Tibial nerve (tissue), 4 donors: ENCODE data around the gene ZPLD1. TPM values are rescaled to one million over a fixed set of nuclear protein-coding genes. Genes with fewer than 3 reads are reported as not detected.

Experiments
- DNase-seq, 2 donors: peaks; one replicate each; pipeline ENCODE4 v3.0.0-alpha.2; 2019; ENCODE audit warnings: low spot score in 2 of 2
- H3K27ac ChIP-seq, 4 donors: fragments of 200-600 bp; sonication (generic) in 3 of 4; one replicate each; pipeline ENCODE4 v1.5.1; 2017 to 2019; ENCODE audit warnings: mild to moderate bottlenecking in 1 of 4
- H3K27me3 ChIP-seq, 2 donors: fragments of 200-600 bp; sonication (generic) in 1 of 2; one replicate each; pipeline versions ENCODE4 v1.5.1 to v1.6.0; 2017 to 2019
- H3K36me3 ChIP-seq, 3 donors: fragments of 200-600 bp; sonication (generic); one replicate each; pipeline ENCODE4 v1.5.1; 2018 to 2019
- H3K4me1 ChIP-seq, 4 donors: fragments of 200-600 bp; sonication (generic) in 3 of 4; one replicate each; pipeline ENCODE4 v1.5.1; 2017 to 2019
- H3K4me3 ChIP-seq, 4 donors: fragments of 200-600 bp; sonication (generic) in 3 of 4; one replicate each; pipeline ENCODE4 v1.5.1; 2017 to 2019; ENCODE audit warnings: mild to moderate bottlenecking in 1 of 4, moderate library complexity in 1 of 4
- H3K9me3 ChIP-seq, 4 donors: fragments of 200-600 bp; sonication (generic) in 3 of 4; one replicate each; pipeline ENCODE4 v1.5.1; 2017 to 2019
- CTCF ChIP-seq, 5 experiments: fragments of 200-600 bp in 3 of 5; fragments of 450-650 bp in 2 of 5; sonication (generic) in 3 of 5; IDR thresholded peaks; one replicate each; pipeline ENCODE4 v1.5.1; 2016 to 2019; ENCODE audit warnings: antibody characterized with exemption in 5 of 5, mild to moderate bottlenecking in 3 of 5, moderate library complexity in 2 of 5
- EP300 ChIP-seq, 2 donors: sonication (generic); formaldehyde crosslinking; IDR thresholded peaks; one replicate each; pipeline ENCODE4 v1.6.1; 2017; ENCODE audit warnings: antibody characterized with exemption in 2 of 2, mild to moderate bottlenecking in 1 of 2
- POLR2A ChIP-seq, 2 donors: fragments of 450-650 bp; IDR thresholded peaks; one replicate each; pipeline ENCODE4 v1.6.1; 2017; ENCODE audit warnings: antibody characterized with exemption in 2 of 2, mild to moderate bottlenecking in 2 of 2, moderate library complexity in 2 of 2
- WGBS, 2 donors: methylation state at CpG; one replicate each; pipeline ENCODE4 v1.1.5; 2018; 5-methylcytosine and 5-hydroxymethylcytosine counted together
- total RNA-seq, 4 donors: library from RNA; depleted of rRNA; stranded (reverse); fragments of >200 nt; gene quantifications; one replicate each; pipeline ENCODE4 v1.1.0, GENCODE V29; 2016

Gene ZPLD1
- total RNA-seq, 4 donors from 2014 or later, result not detected

GRCh38 chr3:102449341-102449740 is 14.5 kb downstream of the ZPLD1 start:
- no peak for DNase-seq
- WGBS, 2 donors, result 72% methylated on average over 3 of the region's 3 CpGs
- Histone ChIP-seq H3K9me3 (no peaks in the 10 kb centered on the region), H3K27ac (no peak overlapping the region), H3K4me3 (no peak overlapping the region), H3K36me3 (no peaks in the 10 kb centered on the region), H3K27me3 (no peaks in the 10 kb centered on the region), H3K4me1 (no peaks in the 10 kb centered on the region)
- no peak for TF ChIP-seq CTCF (IDR thresholded peaks at IDR 0.05)
- no peak for TF ChIP-seq EP300 (IDR thresholded peaks at IDR 0.05)
- no peak for TF ChIP-seq POLR2A (IDR thresholded peaks at IDR 0.05)

- DNase-seq, result no peak
- H3K27me3 ChIP-seq, result no peaks in the 10 kb centered on the region
- 88 to 91% methylated on average over 3 of the region's 3 CpGs for WGBS, 2 donors
- H3K36me3 ChIP-seq, result no peaks in the 10 kb centered on the region
- H3K4me3 ChIP-seq, result no peak overlapping the region
- TF ChIP-seq POLR2A (IDR thresholded peaks at IDR 0.05), result no peak
- TF ChIP-seq EP300 (IDR thresholded peaks at IDR 0.05), result no peak
- TF ChIP-seq CTCF (IDR thresholded peaks at IDR 0.05), result no peak
- H3K4me1 ChIP-seq, result no peaks in the 10 kb centered on the region
- no peak overlapping the region for H3K27ac ChIP-seq
- H3K9me3 ChIP-seq, result no peaks in the 10 kb centered on the region
Measured at GRCh38 chr3:102449930-102450329, 15.1 kb downstream of the ZPLD1 start.

- Histone ChIP-seq H3K36me3 (no peaks in the 10 kb centered on the region), H3K9me3 (no peaks in the 10 kb centered on the region), H3K4me1 (no peaks in the 10 kb centered on the region), H3K4me3 (no peak overlapping the region), H3K27me3 (no peaks in the 10 kb centered on the region), H3K27ac (no peak overlapping the region)
- DNase-seq, result no peak
- TF ChIP-seq EP300 (IDR thresholded peaks at IDR 0.05) (no peak), POLR2A (IDR thresholded peaks at IDR 0.05) (no peak), CTCF (IDR thresholded peaks at IDR 0.05) (no peak)
- WGBS, 2 donors, result 96 to 97% methylated on average over 3 of the region's 3 CpGs
Measured at GRCh38 chr3:102450976-102451375, 16.2 kb downstream of the ZPLD1 start.

GRCh38 chr3:102451543-102451942 is 16.7 kb downstream of the ZPLD1 start:
- DNase-seq, result no peak
- Histone ChIP-seq H3K27ac (no peak overlapping the region), H3K9me3 (no peaks in the 10 kb centered on the region), H3K27me3 (no peaks in the 10 kb centered on the region), H3K36me3 (no peaks in the 10 kb centered on the region), H3K4me1 (no peaks in the 10 kb centered on the region), H3K4me3 (no peak overlapping the region)
- WGBS, 2 donors, result 80 to 82% methylated on average over 1 of the region's 1 CpG
- TF ChIP-seq EP300 (IDR thresholded peaks at IDR 0.05) (no peak), CTCF (IDR thresholded peaks at IDR 0.05) (no peak), POLR2A (IDR thresholded peaks at IDR 0.05) (no peak)

GRCh38 chr3:102454181-102454580 is 19.4 kb downstream of the ZPLD1 start:
- no peak for DNase-seq

More at GRCh38 chr3:102454181-102454580, 19.4 kb downstream of the ZPLD1 start:
- WGBS, 2 donors, result 56 to 59% methylated on average over 3 of the region's 3 CpGs
- Histone ChIP-seq H3K4me1 (no peaks in the 10 kb centered on the region), H3K4me3 (no peak overlapping the region), H3K27ac (no peak overlapping the region), H3K36me3 (no peaks in the 10 kb centered on the region), H3K9me3 (no peaks in the 10 kb centered on the region), H3K27me3 (no peaks in the 10 kb centered on the region)
- TF ChIP-seq POLR2A (IDR thresholded peaks at IDR 0.05) (no peak), EP300 (IDR thresholded peaks at IDR 0.05) (no peak), CTCF (IDR thresholded peaks at IDR 0.05) (no peak)
